Activated naive CD8-positive, alpha-beta T cell treated with anti-CD3 and anti-CD28 coated beads, Interleukin-2, amount 10 ng/mL, durations not matched to agents 7 days and 5 days (primary cell): ENCODE results near the gene GPR158. TPM values are rescaled to one million over a fixed set of nuclear protein-coding genes. Genes with fewer than 3 reads are reported as not detected.
A peak's percentile ranks its signal among the peaks of the same experiment; 100 is the strongest.

Experiments
- ATAC-seq: fragments of 150-1000 bp; cut with Tn5 transposase; one replicate; pipeline ENCODE4 v1.10.0; 2021; ENCODE audit warnings: low read depth, moderate library complexity
- POLR2A ChIA-PET: fragments of 350-600 bp; sonication (Branson Sonifier 250); formaldehyde crosslinking; loops from one replicate; lab custom pipeline; 2021; ENCODE audit warnings: antibody characterized with exemption; lab: Charles Lee
- DNase-seq: peaks from one replicate; pipeline ENCODE4 v3.0.0; 2021
- H3K27ac Mint-ChIP-seq: one replicate; pipeline ENCODE4 v1.8.0; 2022; ENCODE audit warnings: mild to moderate bottlenecking, mixed read lengths
- H3K27me3 Mint-ChIP-seq: one replicate; pipeline ENCODE4 v1.8.0; 2022; ENCODE audit warnings: mild to moderate bottlenecking, moderate library complexity, mixed read lengths
- H3K36me3 Mint-ChIP-seq: one replicate; pipeline ENCODE4 v1.8.0; 2021; ENCODE audit warnings: mild to moderate bottlenecking, mixed read lengths
- H3K4me1 Mint-ChIP-seq: one replicate; pipeline ENCODE4 v1.8.0; 2021; ENCODE audit warnings: mixed read lengths
- H3K4me3 Mint-ChIP-seq: one replicate; pipeline ENCODE4 v1.8.0; 2022; ENCODE audit warnings: mild to moderate bottlenecking, moderate library complexity, mixed read lengths
- H3K9me3 Mint-ChIP-seq: one replicate; pipeline ENCODE4 v1.8.0; 2021; ENCODE audit warnings: mixed read lengths
- total RNA-seq, 2 experiments: library from RNA; stranded (reverse); gene quantifications; one replicate each; pipeline ENCODE4 v1.2.3, GENCODE V29; 2021

Gene GPR158
- total RNA-seq, 2 experiments from 2014 or later, result not detected

GRCh38 chr10:25175527-25176420 is 973 bp downstream of the GPR158 start:
- no peaks in the 10 kb centered on the region for H3K36me3 Mint-ChIP-seq
- H3K4me3 Mint-ChIP-seq, result no peak overlapping the region
- peaks cover 4% of the 10 kb centered on the region for H3K4me1 Mint-ChIP-seq
- ATAC-seq (no peak), DNase-seq (peak; percentile 26)
- no peak overlapping the region for H3K27ac Mint-ChIP-seq
- no peaks in the 10 kb centered on the region for H3K9me3 Mint-ChIP-seq
- POLR2A ChIA-PET, result no interaction called here
- H3K27me3 Mint-ChIP-seq, result peaks cover 42% of the 10 kb centered on the region

DNA sequence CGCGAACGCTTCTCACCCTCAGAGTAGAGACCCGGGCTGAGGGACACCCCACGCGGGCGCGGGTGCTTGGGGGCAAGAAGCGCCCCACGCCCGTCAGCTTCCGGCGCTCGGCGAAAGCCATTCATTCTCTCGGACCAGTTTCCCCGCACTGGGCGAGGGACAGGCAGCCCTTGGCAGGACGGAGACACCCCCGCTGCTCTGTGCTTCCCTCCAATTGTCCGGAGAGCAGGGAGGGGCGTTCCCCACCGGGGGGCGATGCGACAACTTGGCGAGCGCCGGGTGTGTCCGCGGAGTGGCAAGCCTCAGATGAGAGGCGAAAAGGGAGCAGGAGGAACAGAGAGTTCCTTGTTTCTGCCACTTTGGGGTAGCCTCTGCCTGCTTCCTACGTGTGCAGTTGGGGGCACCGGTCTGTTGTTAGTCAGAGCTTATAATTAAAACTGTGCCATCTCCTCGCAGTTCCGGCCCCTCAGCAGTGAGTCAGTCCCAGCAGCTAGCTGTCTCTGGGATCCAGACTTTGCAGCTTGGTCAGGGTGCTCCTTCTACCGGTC is 1.7 kb downstream of the GPR158 start:
- no peaks in the 10 kb centered on the region for H3K36me3 Mint-ChIP-seq
- no peak overlapping the region for H3K4me3 Mint-ChIP-seq
- ATAC-seq (no peak), DNase-seq (no peak)
- peak overlapping the region; percentile 11 for H3K27ac Mint-ChIP-seq
- no peaks in the 10 kb centered on the region for H3K9me3 Mint-ChIP-seq
- POLR2A ChIA-PET, result no interaction called here
- peaks cover 42% of the 10 kb centered on the region for H3K27me3 Mint-ChIP-seq
- peaks cover 4% of the 10 kb centered on the region for H3K4me1 Mint-ChIP-seq

DNA sequence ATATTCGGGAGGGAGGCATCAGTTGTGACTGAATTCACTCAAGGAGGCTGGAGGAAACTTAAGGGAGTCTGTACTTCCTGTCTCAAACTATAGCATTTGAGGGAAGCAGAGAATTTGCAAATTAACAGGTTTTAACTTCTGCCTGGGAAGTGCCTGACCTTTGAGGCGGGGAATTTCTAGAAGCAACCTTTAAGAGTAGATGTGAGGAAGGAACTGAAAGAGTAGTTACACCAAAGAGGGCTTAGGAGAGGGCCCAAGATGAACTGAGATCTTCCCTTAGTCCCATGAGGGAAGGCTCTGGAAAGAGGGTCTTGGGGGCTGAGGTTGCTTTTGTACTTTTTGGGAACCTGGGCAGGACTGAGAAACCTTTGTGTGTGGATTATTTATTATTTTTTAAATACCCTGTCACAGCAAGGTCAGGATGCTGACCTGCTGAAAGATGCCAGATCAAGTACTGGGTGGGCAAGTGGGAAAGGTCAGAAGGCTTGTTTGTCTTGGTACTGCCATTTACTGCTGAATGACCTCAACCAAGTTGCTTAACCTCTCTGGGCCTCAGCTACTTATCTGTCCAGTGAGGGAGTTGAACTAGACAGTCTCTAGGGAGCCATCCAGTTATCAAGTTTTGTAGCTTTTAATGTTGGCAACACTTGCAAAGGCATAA is 2.4 kb downstream of the GPR158 start:
- DNase-seq, result no peak
- H3K27ac Mint-ChIP-seq, result peak overlapping the region; percentile 11
- H3K4me1 Mint-ChIP-seq, result peaks cover 4% of the 10 kb centered on the region
- no peaks in the 10 kb centered on the region for H3K36me3 Mint-ChIP-seq
- H3K27me3 Mint-ChIP-seq, result peaks cover 42% of the 10 kb centered on the region
- H3K4me3 Mint-ChIP-seq, result peak overlapping the region; percentile 18
- no peaks in the 10 kb centered on the region for H3K9me3 Mint-ChIP-seq
- ATAC-seq, result no peak
- POLR2A ChIA-PET, result no interaction called here

GRCh38 chr10:25177754-25178135 is 2.9 kb downstream of the GPR158 start:
- Mint-ChIP-seq H3K27ac (no peak overlapping the region), H3K9me3 (no peaks in the 10 kb centered on the region), H3K36me3 (no peaks in the 10 kb centered on the region), H3K27me3 (peaks cover 42% of the 10 kb centered on the region), H3K4me1 (peaks cover 4% of the 10 kb centered on the region), H3K4me3 (no peak overlapping the region)
- DNase-seq (no peak), ATAC-seq (no peak)
- POLR2A ChIA-PET, result no interaction called here

DNA sequence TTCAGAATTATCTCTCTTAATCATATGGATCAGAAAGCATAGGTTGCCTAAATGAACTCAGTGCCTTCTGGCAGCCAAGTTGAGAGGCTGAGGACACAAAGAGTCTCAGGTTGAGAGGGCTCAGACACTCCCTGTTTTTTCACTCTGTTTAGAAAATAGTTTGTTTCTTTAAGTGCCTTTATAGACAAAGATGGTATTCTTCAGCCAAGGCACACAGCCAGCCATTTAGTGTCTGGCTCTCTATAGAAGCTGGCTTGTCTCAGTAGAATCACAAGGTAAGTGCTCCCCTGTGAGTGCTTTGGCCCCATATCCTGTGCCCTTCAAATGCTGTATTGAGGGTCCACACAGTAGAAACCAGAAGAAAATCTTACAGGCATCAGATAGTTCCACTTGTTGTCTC is 3.6 kb downstream of the GPR158 start:
- Mint-ChIP-seq H3K27me3 (peaks cover 40% of the 10 kb centered on the region), H3K4me1 (peaks cover 4% of the 10 kb centered on the region), H3K4me3 (no peak overlapping the region), H3K9me3 (no peaks in the 10 kb centered on the region), H3K27ac (no peak overlapping the region), H3K36me3 (no peaks in the 10 kb centered on the region)
- no peak for ATAC-seq
- DNase-seq, result no peak
- POLR2A ChIA-PET, result no interaction called here

DNA sequence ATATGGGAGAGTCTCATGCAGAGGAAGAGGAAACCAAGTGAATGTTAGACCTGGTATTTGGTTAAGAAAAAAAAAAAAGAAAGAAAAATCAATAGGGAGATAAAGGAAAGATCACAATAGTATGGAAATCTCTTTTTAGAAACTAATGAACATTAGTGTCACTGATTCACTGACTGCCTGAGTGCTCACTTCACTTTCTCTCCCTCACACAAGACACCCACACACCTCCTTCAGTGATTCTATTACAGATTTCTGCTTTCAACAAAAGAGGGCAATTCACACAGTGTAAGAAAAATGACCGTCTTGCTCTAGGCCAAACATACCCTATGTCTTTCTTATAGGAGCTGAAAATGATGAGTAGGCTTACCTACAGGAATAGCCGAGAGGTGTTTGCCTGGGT is 6.0 kb downstream of the GPR158 start:
- Mint-ChIP-seq H3K27ac (no peak overlapping the region), H3K4me1 (peaks cover 2% of the 10 kb centered on the region), H3K27me3 (peaks cover 24% of the 10 kb centered on the region), H3K4me3 (no peak overlapping the region), H3K36me3 (no peaks in the 10 kb centered on the region), H3K9me3 (no peaks in the 10 kb centered on the region)
- POLR2A ChIA-PET, result no interaction called here
- ATAC-seq (no peak), DNase-seq (no peak)

- Mint-ChIP-seq H3K36me3 (no peaks in the 10 kb centered on the region), H3K27me3 (peaks cover 8% of the 10 kb centered on the region), H3K4me1 (no peaks in the 10 kb centered on the region), H3K9me3 (no peaks in the 10 kb centered on the region), H3K4me3 (no peak overlapping the region), H3K27ac (no peak overlapping the region)
- DNase-seq, result no peak
- POLR2A ChIA-PET, result no interaction called here
- no peak for ATAC-seq
Measured at GRCh38 chr10:25182636-25183035, 7.8 kb downstream of the GPR158 start.

- no peak overlapping the region for H3K4me3 Mint-ChIP-seq
- H3K27ac Mint-ChIP-seq, result no peak overlapping the region
- no peaks in the 10 kb centered on the region for H3K9me3 Mint-ChIP-seq
- no peaks in the 10 kb centered on the region for H3K4me1 Mint-ChIP-seq
- H3K27me3 Mint-ChIP-seq, result peaks cover 1% of the 10 kb centered on the region
- POLR2A ChIA-PET, result no interaction called here
- DNase-seq (no peak), ATAC-seq (no peak)
- no peaks in the 10 kb centered on the region for H3K36me3 Mint-ChIP-seq
Measured at GRCh38 chr10:25191162-25191895, 16.5 kb downstream of the GPR158 start.

GRCh38 chr10:25198151-25198550 is 23.4 kb downstream of the GPR158 start:
- no peaks in the 10 kb centered on the region for H3K4me1 Mint-ChIP-seq

DNA sequence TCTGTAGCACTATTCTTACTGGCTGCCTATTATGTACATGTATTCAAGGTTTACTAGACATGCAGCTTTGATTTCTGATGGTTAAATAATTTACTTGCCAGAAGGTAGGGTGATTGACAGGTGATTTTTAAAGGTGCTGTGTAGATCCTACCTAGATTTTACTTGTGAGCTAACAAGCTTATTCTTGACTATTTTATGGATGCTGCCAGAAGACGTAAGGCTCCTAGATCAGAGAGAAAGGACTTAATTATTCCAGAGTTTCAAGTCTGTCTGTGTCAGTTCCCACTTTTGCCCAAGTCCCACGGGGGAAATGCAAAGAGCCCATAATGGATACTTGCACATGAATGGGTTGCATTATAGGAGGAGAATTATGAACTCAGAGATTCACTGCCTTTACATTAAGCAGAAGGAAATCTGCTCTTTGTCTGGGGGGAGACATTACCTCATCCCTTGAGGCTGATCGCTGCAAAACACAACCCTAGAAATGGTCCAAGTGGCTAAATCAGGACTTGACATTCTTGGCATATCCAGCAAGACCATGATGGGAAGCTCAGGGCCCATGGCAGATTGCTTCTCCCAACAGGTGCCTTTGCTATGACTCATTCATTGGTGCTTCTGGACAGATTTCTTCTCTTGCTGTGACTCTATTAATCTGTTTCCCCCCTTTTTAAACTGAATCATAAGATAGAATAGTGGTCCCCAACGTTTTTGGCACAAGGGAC is 32.1 kb downstream of the GPR158 start:
- no peaks in the 10 kb centered on the region for H3K9me3 Mint-ChIP-seq
- ATAC-seq, result no peak
- no peak overlapping the region for H3K27ac Mint-ChIP-seq
- H3K36me3 Mint-ChIP-seq, result no peaks in the 10 kb centered on the region
- H3K4me3 Mint-ChIP-seq, result no peak overlapping the region
- no peak for DNase-seq
- peaks cover 2% of the 10 kb centered on the region for H3K4me1 Mint-ChIP-seq
- H3K27me3 Mint-ChIP-seq, result no peaks in the 10 kb centered on the region
- POLR2A ChIA-PET, result no interaction called here

More at GRCh38 chr10:25198151-25198550, 23.4 kb downstream of the GPR158 start:
- Mint-ChIP-seq H3K9me3 (no peaks in the 10 kb centered on the region), H3K4me3 (no peak overlapping the region), H3K36me3 (no peaks in the 10 kb centered on the region), H3K27ac (no peak overlapping the region), H3K27me3 (peaks cover 1% of the 10 kb centered on the region)
- DNase-seq (no peak), ATAC-seq (no peak)
- POLR2A ChIA-PET, result no interaction called here

DNA sequence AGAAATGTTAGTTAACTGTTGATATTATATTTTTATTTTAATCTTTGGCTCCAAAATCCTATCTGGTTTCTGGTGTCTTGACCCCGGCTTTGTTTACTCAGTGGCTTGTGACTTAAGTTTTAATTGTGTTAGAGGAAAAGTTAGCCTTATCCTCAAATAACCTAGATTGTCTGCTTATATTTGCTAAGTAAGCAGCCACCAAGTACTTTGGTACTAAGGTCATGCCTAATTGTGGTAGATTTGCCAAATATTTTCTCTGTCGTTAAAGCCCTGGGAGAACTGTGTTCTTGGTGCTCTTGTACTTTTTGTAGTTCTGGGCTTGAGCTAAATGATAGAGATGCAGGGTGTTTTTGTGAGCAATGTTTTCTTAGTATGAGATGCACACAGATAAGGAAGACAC is 34.8 kb downstream of the GPR158 start:
- ATAC-seq (no peak), DNase-seq (no peak)
- H3K27me3 Mint-ChIP-seq, result no peaks in the 10 kb centered on the region
- H3K27ac Mint-ChIP-seq, result no peak overlapping the region
- H3K9me3 Mint-ChIP-seq, result no peaks in the 10 kb centered on the region
- peaks cover 2% of the 10 kb centered on the region for H3K4me1 Mint-ChIP-seq
- no peaks in the 10 kb centered on the region for H3K36me3 Mint-ChIP-seq
- POLR2A ChIA-PET, result no interaction called here
- no peak overlapping the region for H3K4me3 Mint-ChIP-seq

DNA sequence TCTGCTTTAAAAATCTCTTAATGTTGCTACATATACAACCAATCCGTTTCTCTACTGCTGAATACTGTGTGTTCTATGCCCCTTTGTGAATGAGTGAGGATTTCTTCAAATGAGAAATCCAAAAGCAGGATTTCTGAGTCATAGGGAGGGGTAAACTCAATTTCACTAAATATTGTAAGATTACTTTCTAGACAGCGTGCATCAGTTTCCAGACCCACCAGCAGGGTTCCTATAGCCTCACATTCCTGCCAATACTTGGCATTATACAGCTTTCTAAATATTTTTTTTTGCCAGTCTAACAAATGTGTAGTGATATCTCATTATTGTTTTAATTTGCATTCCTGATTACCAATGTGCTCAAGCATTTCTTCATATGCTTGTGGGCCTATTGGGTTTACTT is 35.5 kb downstream of the GPR158 start:
- Mint-ChIP-seq H3K36me3 (no peaks in the 10 kb centered on the region), H3K27ac (no peak overlapping the region), H3K9me3 (no peaks in the 10 kb centered on the region), H3K27me3 (no peaks in the 10 kb centered on the region), H3K4me3 (no peak overlapping the region), H3K4me1 (peaks cover 2% of the 10 kb centered on the region)
- ATAC-seq (no peak), DNase-seq (no peak)
- POLR2A ChIA-PET, result no interaction called here

GRCh38 chr10:25220156-25220555 is 45.4 kb downstream of the GPR158 start:
- Mint-ChIP-seq H3K36me3 (no peaks in the 10 kb centered on the region), H3K27ac (no peak overlapping the region), H3K9me3 (no peaks in the 10 kb centered on the region), H3K27me3 (peaks cover 7% of the 10 kb centered on the region), H3K4me3 (no peak overlapping the region), H3K4me1 (no peaks in the 10 kb centered on the region)
- DNase-seq, result no peak
- POLR2A ChIA-PET, result no interaction called here
- ATAC-seq, result no peak
